ELR (cell line): Measurements from ENCODE around the gene RNU1-3.
"Not testable (repeated sequence)": the region's sequence is repeated elsewhere in the genome, so short reads cannot be mapped to it uniquely, and the experiment has no call there.

Experiments
- DNase-seq: peaks from one replicate; pipeline ENCODE4 v3.0.0-alpha.2; 2015; ENCODE audit warnings: low read depth

The RNU1-3 gene

GRCh38 chr1:16656574-16656973, 10.2 kb downstream of the RNU1-3 start:
- DNase-seq: not testable (repeated sequence)

- not testable (repeated sequence) for DNase-seq
These were observed 15.2 kb downstream of the RNU1-3 start for GRCh38 chr1:16651560-16651959.

- not testable (repeated sequence) for DNase-seq
These were observed 16.8 kb downstream of the RNU1-3 start for GRCh38 chr1:16649960-16650359.

GRCh38 chr1:16649390-16649789, 17.4 kb downstream of the RNU1-3 start:
- DNase-seq: not testable (repeated sequence)

- DNase-seq: not testable (repeated sequence)
These were observed 18.0 kb downstream of the RNU1-3 start for GRCh38 chr1:16648756-16649155.

- not testable (repeated sequence) for DNase-seq
These were observed 18.5 kb downstream of the RNU1-3 start for GRCh38 chr1:16648250-16648649.

GRCh38 chr1:16647179-16648176, 19.3 kb downstream of the RNU1-3 start:
- not testable (repeated sequence) for DNase-seq

- not testable (repeated sequence) for DNase-seq
These were observed 20.0 kb downstream of the RNU1-3 start for GRCh38 chr1:16646716-16647115.

GRCh38 chr1:16646061-16646664, 20.6 kb downstream of the RNU1-3 start:
- not testable (repeated sequence) for DNase-seq

- not testable (repeated sequence) for DNase-seq
These were observed 21.3 kb downstream of the RNU1-3 start for GRCh38 chr1:16645271-16646060.

- DNase-seq: peak; percentile 99
These were observed 22.1 kb downstream of the RNU1-3 start for GRCh38 chr1:16644482-16645270.

- no peak for DNase-seq
These were observed 22.6 kb downstream of the RNU1-3 start for GRCh38 chr1:16644193-16644481.

GRCh38 chr1:16643476-16644192, 23.1 kb downstream of the RNU1-3 start:
- peak; percentile 42 for DNase-seq

GRCh38 chr1:16643001-16643411, 23.7 kb downstream of the RNU1-3 start:
- not testable (repeated sequence) for DNase-seq

- not testable (repeated sequence) for DNase-seq
These were observed 24.5 kb downstream of the RNU1-3 start for GRCh38 chr1:16642025-16642966.

GRCh38 chr1:16641159-16641975, 25.4 kb downstream of the RNU1-3 start:
- DNase-seq: not testable (repeated sequence)

GRCh38 chr1:16639091-16640031, 27.4 kb downstream of the RNU1-3 start:
- DNase-seq: not testable (repeated sequence)
